HG02623 (cell line): ENCODE data around the gene ITGB2.
A peak's percentile ranks its signal among the peaks of the same experiment; 100 is the strongest.
"Not testable (repeated sequence)": the region's sequence is repeated elsewhere in the genome, so short reads cannot be mapped to it uniquely, and the experiment has no call there.

Experiments used
- ATAC-seq: cut with Tn5 transposase; IDR thresholded peaks from one replicate; pipeline ENCODE4 v1.9.1; 2021; ENCODE audit warnings: moderate library complexity; ENCODE audit not compliant: unreplicated experiment

The ITGB2 gene

DNA sequence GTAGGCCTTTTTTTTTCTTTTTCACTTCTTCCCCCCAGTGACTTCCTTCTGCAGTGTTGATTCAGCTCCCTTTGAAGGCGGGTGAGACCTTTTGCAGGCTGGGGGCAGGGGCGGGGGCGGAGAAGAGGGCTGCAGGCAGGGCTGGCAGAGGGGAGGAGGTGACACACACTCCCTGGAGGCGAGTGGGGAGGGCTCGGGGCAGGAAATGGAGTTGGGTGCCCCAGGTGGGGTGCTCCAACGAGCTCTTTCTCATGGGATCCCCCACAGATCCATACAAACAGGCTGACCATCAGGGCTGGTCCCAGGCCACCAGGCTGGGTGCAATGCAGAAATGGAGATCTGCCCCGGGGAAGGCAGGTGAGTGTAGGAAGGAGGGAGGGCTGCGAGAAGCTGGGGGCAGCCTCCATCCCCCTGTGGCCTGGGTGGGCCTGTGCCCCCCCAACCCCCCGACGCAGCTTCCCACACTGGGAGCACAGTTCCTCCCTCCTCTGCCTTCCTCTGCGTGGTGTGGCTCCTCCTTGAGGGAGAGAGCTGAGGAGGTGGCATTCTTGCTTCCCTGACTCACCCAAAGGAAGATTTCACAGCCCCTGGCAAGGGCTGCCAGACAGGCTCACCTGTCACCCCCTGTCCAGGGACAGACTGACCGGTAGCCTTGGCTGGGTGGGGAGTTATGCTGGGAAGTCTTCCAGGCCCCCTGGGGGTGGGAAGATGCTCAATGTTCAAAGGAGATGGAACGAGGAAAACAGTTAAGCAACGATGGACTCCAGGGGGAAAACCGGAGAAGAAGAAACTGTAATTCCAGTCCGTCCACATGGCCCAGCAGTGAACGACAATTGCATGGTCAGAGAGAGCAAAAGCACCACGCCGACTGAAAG, 7.1 kb upstream of the ITGB2 start:
- ATAC-seq: no peak

DNA sequence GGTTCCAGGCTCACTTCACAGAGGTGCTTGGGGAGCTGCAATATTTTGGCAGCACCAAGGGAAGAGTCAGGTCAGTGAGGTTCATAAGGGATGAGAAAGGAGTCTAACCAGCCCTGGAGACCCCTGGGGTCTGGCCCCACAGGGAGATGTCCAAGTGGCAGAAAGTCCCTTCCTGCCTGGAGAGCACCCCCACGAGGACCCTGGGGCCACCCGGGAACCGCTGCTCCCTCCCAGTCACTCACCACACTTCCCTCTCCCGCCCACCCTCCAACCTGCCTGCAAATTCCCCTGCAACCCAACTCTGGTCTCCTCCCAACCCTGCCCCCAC, 6.5 kb upstream of the ITGB2 start:
- ATAC-seq: no peak

- no peak for ATAC-seq
These were observed 5.8 kb upstream of the ITGB2 start for GRCh38 chr21:44926331-44927101.

GRCh38 chr21:44925378-44925755, 4.7 kb upstream of the ITGB2 start:
- ATAC-seq: no peak

DNA sequence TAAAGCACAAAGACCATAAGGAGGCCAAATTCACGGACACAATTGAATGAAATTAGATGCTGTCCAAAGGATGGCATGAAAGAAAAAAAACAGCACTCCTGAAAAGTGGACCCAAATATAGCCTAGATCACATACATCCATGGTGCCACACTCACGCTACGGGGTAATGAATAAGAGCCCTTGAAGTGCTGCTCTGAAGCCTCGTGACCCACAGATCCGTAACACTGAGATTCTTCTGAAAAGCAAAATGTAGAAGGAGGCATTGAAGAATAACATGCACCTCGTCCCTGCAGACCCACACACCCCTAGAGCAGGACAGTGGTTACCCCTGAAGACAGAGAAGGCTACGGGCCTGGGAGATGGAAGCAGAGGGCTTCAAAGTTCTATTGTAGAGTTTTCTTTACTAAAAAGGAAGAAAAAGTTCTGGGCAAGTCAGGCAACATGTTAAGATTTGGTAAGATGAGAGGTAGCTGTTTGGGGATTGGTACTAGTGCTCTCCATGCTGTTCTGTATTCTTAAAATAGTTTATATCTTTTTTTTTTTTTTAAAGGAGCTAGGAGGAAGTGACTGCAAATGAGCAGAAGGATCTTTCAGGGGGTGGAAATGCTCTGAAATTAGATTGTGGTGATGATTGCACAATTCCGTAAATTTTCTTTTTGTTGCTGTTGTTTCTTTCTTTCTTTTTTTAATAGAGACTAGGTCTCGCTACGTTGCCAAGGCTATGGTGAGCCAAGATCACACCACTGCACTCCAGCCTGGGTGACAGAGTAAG, 4.1 kb upstream of the ITGB2 start:
- no peak for ATAC-seq

- no peak for ATAC-seq
These were observed 2.9 kb upstream of the ITGB2 start for GRCh38 chr21:44923480-44924084.

DNA sequence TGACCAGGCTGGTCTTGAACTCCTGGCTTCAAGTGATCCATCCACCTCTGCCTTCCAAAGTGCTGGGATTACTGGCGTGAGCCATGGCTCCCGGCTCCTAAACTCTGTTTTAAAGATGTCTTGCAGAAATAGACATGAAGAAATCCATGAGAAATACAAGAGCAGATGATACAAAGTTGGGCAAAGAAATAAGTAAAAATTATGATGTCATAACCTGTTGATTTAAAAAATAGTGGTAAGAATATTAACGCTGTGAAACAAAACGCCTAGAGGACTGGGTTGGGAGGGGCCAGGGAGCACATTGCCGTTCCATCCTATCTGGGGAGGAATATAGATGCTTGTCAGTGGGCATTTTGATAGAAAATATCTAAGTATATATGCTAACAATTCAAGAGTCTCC, 1.2 kb upstream of the ITGB2 start:
- no peak for ATAC-seq

GRCh38 chr21:44919913-44920693, 596 bp downstream of the ITGB2 start:
- peak; percentile 12 for ATAC-seq

GRCh38 chr21:44919111-44919912, 1.4 kb downstream of the ITGB2 start:
- no peak for ATAC-seq

GRCh38 chr21:44918581-44919033, 2.1 kb downstream of the ITGB2 start:
- ATAC-seq: no peak

GRCh38 chr21:44918107-44918470, 2.6 kb downstream of the ITGB2 start:
- ATAC-seq: no peak

DNA sequence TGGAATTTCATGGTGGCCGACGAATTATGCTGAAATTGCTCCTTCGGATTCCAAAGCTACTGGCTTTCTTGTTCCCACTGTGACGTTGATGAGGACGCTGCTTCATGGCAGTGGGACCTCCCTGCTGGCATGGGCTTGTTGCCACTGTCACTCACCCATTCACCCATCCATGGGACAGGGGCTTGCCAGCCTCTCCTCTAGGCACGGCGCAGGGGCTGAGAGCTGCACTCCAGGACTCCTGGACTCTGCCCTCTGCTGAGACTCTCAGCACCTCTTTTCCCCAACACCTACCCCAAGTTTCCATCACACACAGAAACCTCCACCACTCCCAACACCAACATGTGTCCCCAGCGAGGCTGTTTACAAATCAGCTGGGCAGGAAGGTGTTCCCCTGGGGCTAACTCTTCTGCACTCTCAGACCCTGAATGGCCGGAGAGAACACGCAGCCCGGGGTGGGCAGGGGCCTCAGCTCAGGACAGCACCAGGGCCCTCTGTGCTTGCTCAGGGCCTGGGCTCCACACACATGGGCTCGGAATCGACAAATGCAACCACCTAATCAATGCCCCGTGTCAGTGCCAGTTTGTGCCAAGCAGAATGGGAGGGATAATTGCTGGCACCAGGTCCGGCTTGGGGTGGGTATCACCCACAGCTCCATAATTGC, 3.1 kb downstream of the ITGB2 start:
- no peak for ATAC-seq

DNA sequence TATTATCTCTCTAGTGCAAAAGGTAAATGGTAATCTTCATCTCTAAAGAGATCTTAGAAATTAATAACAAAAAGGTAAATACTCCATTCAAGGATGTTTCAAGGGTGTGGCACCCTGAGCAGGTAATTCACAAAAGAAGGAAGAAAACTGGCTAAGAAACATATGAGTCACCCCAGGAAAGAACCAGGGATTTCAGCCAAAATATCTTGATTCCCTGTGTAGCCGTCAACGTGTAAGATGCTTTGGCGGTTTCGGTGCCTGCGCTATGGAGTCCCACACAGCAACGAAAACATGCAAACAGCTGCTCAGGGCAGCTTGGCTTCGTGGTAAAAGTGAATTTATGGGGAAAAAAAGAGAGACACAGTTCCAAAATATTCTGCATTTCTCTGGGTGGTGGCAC, 3.7 kb downstream of the ITGB2 start:
- no peak for ATAC-seq

DNA sequence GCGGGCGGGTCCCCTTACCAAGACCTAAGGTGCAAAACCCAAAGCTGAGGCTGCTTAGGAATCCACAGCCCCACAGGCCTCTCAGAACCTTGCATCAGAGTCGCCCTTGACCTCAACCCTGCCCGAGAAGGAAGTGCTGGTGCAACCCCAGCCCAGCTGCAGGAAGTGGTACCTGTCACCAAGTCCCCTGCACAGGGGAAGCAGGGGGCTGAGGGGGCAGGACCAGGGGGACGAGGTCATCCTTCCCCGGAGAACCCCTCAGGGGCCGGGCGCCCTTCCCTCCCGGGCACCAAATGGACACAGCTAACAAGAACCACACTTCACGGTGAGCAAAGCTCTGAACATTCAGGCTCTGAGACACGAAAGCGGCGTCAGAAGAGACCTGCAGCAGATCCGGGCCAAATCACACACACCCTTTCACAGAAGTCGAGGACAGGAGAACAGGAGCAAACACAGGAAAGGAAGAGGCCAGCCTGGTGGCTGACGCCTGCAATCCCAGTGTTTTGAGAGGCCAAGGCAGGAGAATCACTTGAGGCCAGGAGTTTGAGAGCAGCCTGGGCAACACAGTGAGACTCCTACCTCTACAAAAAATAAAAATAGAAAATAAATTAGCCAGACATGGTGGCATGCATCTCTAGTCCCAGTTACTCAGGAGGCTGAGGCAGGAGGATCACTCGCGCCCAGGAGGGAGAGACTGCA, 6.4 kb downstream of the ITGB2 start:
- ATAC-seq: peak; percentile 46

- ATAC-seq: no peak
These were observed 7.1 kb downstream of the ITGB2 start for GRCh38 chr21:44913425-44914175.

DNA sequence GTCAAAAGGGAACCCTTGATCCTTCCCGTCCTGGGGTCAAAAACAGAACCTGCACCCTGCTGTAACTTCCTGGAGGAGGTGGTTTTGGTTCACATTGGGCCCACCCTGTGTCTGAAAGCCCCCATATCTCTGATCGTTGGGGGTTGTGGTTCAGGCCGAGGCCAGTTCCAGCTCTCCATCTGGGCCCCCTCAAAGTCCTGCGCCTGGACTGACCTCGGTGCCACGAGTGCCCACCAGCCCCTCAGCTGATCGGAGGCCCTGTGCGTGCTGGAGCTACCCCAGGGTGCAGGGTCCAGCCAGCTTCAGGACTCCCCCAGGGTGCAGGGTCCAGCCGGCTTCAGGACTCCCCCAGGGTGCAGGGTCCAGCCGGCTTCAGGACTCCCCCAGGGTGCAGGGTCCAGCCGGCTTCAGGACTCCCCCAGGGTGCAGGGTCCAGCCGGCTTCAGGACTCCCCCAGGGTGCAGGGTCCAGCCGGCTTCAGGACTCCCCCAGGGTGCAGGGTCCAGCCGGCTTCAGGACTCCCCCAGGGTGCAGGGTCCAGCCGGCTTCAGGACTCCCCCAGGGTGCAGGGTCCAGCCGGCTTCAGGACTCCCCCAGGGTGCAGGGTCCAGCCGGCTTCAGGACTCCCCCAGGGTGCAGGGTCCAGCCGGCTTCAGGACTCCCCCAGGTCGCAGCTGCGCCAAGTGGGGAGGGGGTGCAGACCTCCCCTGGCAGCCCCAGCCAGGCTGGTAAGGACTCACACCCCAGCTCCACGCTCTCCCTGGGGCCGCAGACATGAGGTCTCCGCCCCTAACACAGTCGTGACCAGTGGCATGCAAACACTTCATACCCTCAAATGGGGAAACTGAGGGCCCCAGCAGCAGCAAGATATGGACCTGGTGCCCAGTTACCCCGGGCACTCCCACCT, 7.9 kb downstream of the ITGB2 start:
- ATAC-seq: not testable (repeated sequence)

GRCh38 chr21:44912158-44912473, 8.6 kb downstream of the ITGB2 start:
- no peak for ATAC-seq
